Mesenchymal stem cell (in vitro differentiated cells and primary cell): Measurements from ENCODE around the gene FHIT.

Source experiments
- DNase-seq: peaks from one replicate; pipeline ENCODE4 v3.0.0-alpha.2; 2013
- H2AFZ ChIP-seq: one replicate; pipeline ENCODE4 v1.6.1; 2013; ENCODE audit warnings: low read depth, mild to moderate bottlenecking, control low read depth, inconsistent platforms, low read length, moderate library complexity
- H2AK5ac ChIP-seq: 2 replicates; pipeline ENCODE4 v1.6.1; 2013; ENCODE audit warnings: low read length, moderate library complexity, mild to moderate bottlenecking, inconsistent platforms; ENCODE audit not compliant: severe bottlenecking
- H2BK120ac ChIP-seq: one replicate; pipeline ENCODE4 v1.6.1; 2013; ENCODE audit warnings: low read depth, mild to moderate bottlenecking, inconsistent platforms, low read length, moderate library complexity
- H2BK12ac ChIP-seq, 2 experiments: one replicate each; pipeline ENCODE4 v1.6.1; 2013; ENCODE audit warnings: inconsistent platforms in 2 of 2, low read length in 2 of 2, mild to moderate bottlenecking in 2 of 2, moderate library complexity in 2 of 2, control low read depth in 1 of 2
- H2BK15ac ChIP-seq: one replicate; pipeline ENCODE4 v1.6.1; 2013; ENCODE audit warnings: mild to moderate bottlenecking, low read depth, inconsistent platforms; ENCODE audit not compliant: poor library complexity, severe bottlenecking
- H2BK5ac ChIP-seq: 2 replicates; pipeline ENCODE4 v1.6.1; 2013; ENCODE audit warnings: low read depth, mild to moderate bottlenecking, low read length, control low read depth, inconsistent platforms; ENCODE audit not compliant: poor library complexity, severe bottlenecking
- H3K14ac ChIP-seq, 2 experiments: one replicate each; pipeline ENCODE4 v1.6.1; 2013; ENCODE audit warnings: inconsistent platforms in 2 of 2, low read length in 2 of 2, control low read depth in 1 of 2, mild to moderate bottlenecking in 1 of 2, moderate library complexity in 1 of 2
- H3K18ac ChIP-seq, 2 experiments: one replicate each; pipeline ENCODE4 v1.6.1; 2013; ENCODE audit warnings: inconsistent platforms in 2 of 2, low read length in 2 of 2, control low read depth in 1 of 2, low read depth in 1 of 2, mild to moderate bottlenecking in 1 of 2
- H3K23ac ChIP-seq, 2 experiments: one replicate each; pipeline ENCODE4 v1.6.1; 2013; ENCODE audit warnings: inconsistent platforms in 2 of 2, low read length in 2 of 2, mild to moderate bottlenecking in 2 of 2, moderate library complexity in 2 of 2, control low read depth in 1 of 2
- H3K27ac ChIP-seq: 2 replicates; pipeline ENCODE4 v1.5.1; 2013; ENCODE audit warnings: mild to moderate bottlenecking, moderate library complexity, low read length, control low read depth, inconsistent platforms; ENCODE audit not compliant: poor library complexity, severe bottlenecking
- H3K27me3 ChIP-seq, 2 experiments: 2 replicates each; pipeline versions ENCODE4 v1.6.1 to v1.7.0; 2013; ENCODE audit warnings: low read length in 2 of 2, mild to moderate bottlenecking in 2 of 2, moderate library complexity in 2 of 2, control low read depth in 1 of 2, inconsistent platforms in 1 of 2; ENCODE audit not compliant: control insufficient read depth in 1 of 2, insufficient read depth in 1 of 2
- H3K36me3 ChIP-seq, 2 experiments: 2 replicates each; pipeline versions ENCODE4 v1.6.1 to v1.7.0; 2013; ENCODE audit warnings: low read length in 2 of 2, control low read depth in 1 of 2, inconsistent platforms in 1 of 2, low read depth in 1 of 2, mild to moderate bottlenecking in 1 of 2; ENCODE audit not compliant: insufficient read depth in 2 of 2, control insufficient read depth in 1 of 2
- H3K4ac ChIP-seq, 2 experiments: one replicate each; pipeline ENCODE4 v1.6.1; 2013; ENCODE audit warnings: inconsistent platforms in 2 of 2, low read length in 2 of 2, mild to moderate bottlenecking in 2 of 2, moderate library complexity in 2 of 2, control low read depth in 1 of 2, low read depth in 1 of 2
- H3K4me1 ChIP-seq: 2 replicates; pipeline ENCODE4 v1.6.1; 2013; ENCODE audit warnings: low read depth, low read length, control low read depth; ENCODE audit not compliant: control insufficient read depth, insufficient read depth
- H3K4me2 ChIP-seq: 2 replicates; pipeline ENCODE4 v1.6.1; 2013; ENCODE audit warnings: low read length, mild to moderate bottlenecking, inconsistent platforms; ENCODE audit not compliant: poor library complexity, severe bottlenecking
- H3K4me3 ChIP-seq, 2 experiments: 2 replicates each; pipeline versions ENCODE4 v1.5.1 to v1.7.0; 2013; ENCODE audit warnings: low read length in 2 of 2, mild to moderate bottlenecking in 2 of 2, control low read depth in 1 of 2, low read depth in 1 of 2; ENCODE audit not compliant: insufficient read depth in 1 of 2
- H3K79me1 ChIP-seq: replicated peaks from 2 replicates; pipeline ENCODE4 v1.6.1; 2013; ENCODE audit warnings: mild to moderate bottlenecking, control low read depth, low read length, inconsistent platforms; ENCODE audit not compliant: poor library complexity, severe bottlenecking
- H3K9ac ChIP-seq: 2 replicates; pipeline ENCODE4 v1.7.0; 2013; ENCODE audit warnings: mild to moderate bottlenecking, low read length, moderate library complexity
- H3K9me3 ChIP-seq: 2 replicates; pipeline ENCODE4 v1.7.0; 2013; ENCODE audit warnings: mild to moderate bottlenecking, low read length; ENCODE audit not compliant: control insufficient read depth
- H4K8ac ChIP-seq: one replicate; pipeline ENCODE4 v1.6.1; 2013; ENCODE audit warnings: inconsistent platforms, mild to moderate bottlenecking, low read length, moderate library complexity
- H4K91ac ChIP-seq: one replicate; pipeline ENCODE4 v1.6.1; 2013; ENCODE audit warnings: mild to moderate bottlenecking, low read length, inconsistent platforms
- WGBS: methylation state at CpG from one replicate; pipeline ENCODE4 v1.1.7; 2013; ENCODE audit warnings: mixed read lengths; 5-methylcytosine and 5-hydroxymethylcytosine counted together

FHIT gene

GRCh38 chr3:60065227-60065868 lies 1185.9 kb downstream of the FHIT start:
- Histone ChIP-seq H2BK5ac (no peak overlapping the region), H3K4ac (no peak overlapping the region), H3K4me2 (no peak overlapping the region), H3K9ac (no peak overlapping the region), H2BK120ac (no peak overlapping the region), H3K36me3 (no peaks in the 10 kb centered on the region), H3K27me3 (no peaks in the 10 kb centered on the region), H3K4me1 (peaks cover 2% of the 10 kb centered on the region), H2AFZ (no peak overlapping the region), H3K23ac (no peak overlapping the region), H4K8ac (no peak overlapping the region), H2AK5ac (no peak overlapping the region), H2BK15ac (no peak overlapping the region), H3K79me1 (no peaks in the 10 kb centered on the region), H3K4me3 (no peak overlapping the region), H3K9me3 (no peaks in the 10 kb centered on the region), H3K27ac (peak overlapping the region; percentile 53), H2BK12ac (no peak overlapping the region), H4K91ac (no peak overlapping the region), H3K18ac (peak overlapping the region in 1 of 2 experiments; percentile 19), H3K14ac (no peak overlapping the region)
- no peak for DNase-seq
- WGBS = 65% methylated on average over 2 of the region's 2 CpGs

- no peak overlapping the region for H3K4me3 ChIP-seq
- no peaks in the 10 kb centered on the region for H3K36me3 ChIP-seq
- H2BK5ac ChIP-seq = no peak overlapping the region
- no peak overlapping the region for H2AK5ac ChIP-seq
- H4K91ac ChIP-seq = no peak overlapping the region
- no peak overlapping the region for H2BK12ac ChIP-seq
- 79% methylated on average over 3 of the region's 3 CpGs for WGBS
- peak overlapping the region; percentile 53 for H3K27ac ChIP-seq
- H3K4me2 ChIP-seq = no peak overlapping the region
- no peaks in the 10 kb centered on the region for H3K27me3 ChIP-seq
- H3K23ac ChIP-seq = no peak overlapping the region
- H2AFZ ChIP-seq = no peak overlapping the region
- peak; percentile 73 for DNase-seq
- no peaks in the 10 kb centered on the region for H3K79me1 ChIP-seq
- no peak overlapping the region for H4K8ac ChIP-seq
- H3K9me3 ChIP-seq = no peaks in the 10 kb centered on the region
- no peak overlapping the region for H2BK15ac ChIP-seq
- H3K18ac ChIP-seq = no peak overlapping the region
- H2BK120ac ChIP-seq = no peak overlapping the region
- H3K14ac ChIP-seq = no peak overlapping the region
- H3K4me1 ChIP-seq = peaks cover 2% of the 10 kb centered on the region
- no peak overlapping the region for H3K4ac ChIP-seq
- H3K9ac ChIP-seq = no peak overlapping the region
Observed at GRCh38 chr3:60064210-60065178, 1186.8 kb downstream of the FHIT start.

GRCh38 chr3:60056404-60056803 lies 1194.8 kb downstream of the FHIT start:
- Histone ChIP-seq H3K4me2 (no peak overlapping the region), H4K8ac (no peak overlapping the region), H2BK5ac (no peak overlapping the region), H3K14ac (no peak overlapping the region), H2BK12ac (no peak overlapping the region), H2AFZ (no peak overlapping the region), H3K4ac (no peak overlapping the region), H3K4me1 (no peaks in the 10 kb centered on the region), H3K27ac (no peak overlapping the region), H3K18ac (no peak overlapping the region), H3K27me3 (no peaks in the 10 kb centered on the region), H2AK5ac (no peak overlapping the region), H4K91ac (no peak overlapping the region), H3K79me1 (no peaks in the 10 kb centered on the region), H3K36me3 (no peaks in the 10 kb centered on the region), H3K23ac (no peak overlapping the region), H2BK120ac (no peak overlapping the region), H2BK15ac (no peak overlapping the region), H3K9me3 (peaks cover 4% of the 10 kb centered on the region), H3K4me3 (no peak overlapping the region), H3K9ac (no peak overlapping the region)
- DNase-seq = no peak
- 98% methylated on average over 4 of the region's 4 CpGs for WGBS

GRCh38 chr3:60055765-60056164 lies 1195.5 kb downstream of the FHIT start:
- 9% methylated on average over 5 of the region's 6 CpGs for WGBS
- Histone ChIP-seq H3K9me3 (peaks cover 4% of the 10 kb centered on the region), H2BK12ac (no peak overlapping the region), H3K18ac (no peak overlapping the region), H3K4me1 (no peaks in the 10 kb centered on the region), H3K4me3 (no peak overlapping the region), H2BK120ac (no peak overlapping the region), H4K8ac (no peak overlapping the region), H2BK15ac (no peak overlapping the region), H3K9ac (no peak overlapping the region), H2AFZ (no peak overlapping the region), H3K79me1 (no peaks in the 10 kb centered on the region), H2BK5ac (no peak overlapping the region), H3K27ac (no peak overlapping the region), H3K36me3 (no peaks in the 10 kb centered on the region), H3K23ac (no peak overlapping the region), H2AK5ac (no peak overlapping the region), H3K4me2 (no peak overlapping the region), H3K27me3 (no peaks in the 10 kb centered on the region), H4K91ac (no peak overlapping the region), H3K4ac (no peak overlapping the region), H3K14ac (no peak overlapping the region)
- DNase-seq = peak; percentile 23
